Measurements from ENCODE around the gene ZIC2. TPM values are rescaled to one million over a fixed set of nuclear protein-coding genes. Genes with fewer than 3 reads are reported as not detected.

Gene ZIC2
- total RNA-seq, 1 experiment from 2014 or later = 426 TPM

- WGBS (ENCODE audit: extremely low coverage, insufficient read length, low lambda C conversion rate) = no CpG with 5 or more reads among the region's 4 CpGs
- no peaks in the 10 kb centered on the region; the same call in 1 of the 2 replicates for H3K4me1 ChIP-seq (ENCODE audit: insufficient read depth, low read length)
- H3K79me2 ChIP-seq (ENCODE audit: insufficient read depth, low read length) = no peaks in the 10 kb centered on the region
- H3K9me3 ChIP-seq (ENCODE audit: control insufficient read depth, low read depth, low read length) = no peaks in the 10 kb centered on the region
- H3K36me3 Mint-ChIP-seq (ENCODE audit: insufficient read depth in 1 of 3, low read depth in 3 of 3) = no peaks in the 10 kb centered on the region; a peak in 2 of 7 replicates
- H3K79me1 ChIP-seq (ENCODE audit: insufficient read depth, low read depth, low read length, poor library complexity, severe bottlenecking) = no peaks in the 10 kb centered on the region
- H3K27ac ChIP-seq (ENCODE audit: insufficient read length, low read depth, low read length) = no peak overlapping the region
- no peak overlapping the region for H3K4ac ChIP-seq (ENCODE audit: low read depth, low read length)
- no peak overlapping the region for H3K23ac ChIP-seq (ENCODE audit: insufficient read length, low read depth, low read length)
- no peak overlapping the region for H2AFZ ChIP-seq (ENCODE audit: low read length)
- no peaks in the 10 kb centered on the region for H3K27me3 ChIP-seq (ENCODE audit: insufficient read depth, low read length)
- no peaks in the 10 kb centered on the region for H3K9me3 Mint-ChIP-seq
- TF ChIP-seq, protein P1, sequence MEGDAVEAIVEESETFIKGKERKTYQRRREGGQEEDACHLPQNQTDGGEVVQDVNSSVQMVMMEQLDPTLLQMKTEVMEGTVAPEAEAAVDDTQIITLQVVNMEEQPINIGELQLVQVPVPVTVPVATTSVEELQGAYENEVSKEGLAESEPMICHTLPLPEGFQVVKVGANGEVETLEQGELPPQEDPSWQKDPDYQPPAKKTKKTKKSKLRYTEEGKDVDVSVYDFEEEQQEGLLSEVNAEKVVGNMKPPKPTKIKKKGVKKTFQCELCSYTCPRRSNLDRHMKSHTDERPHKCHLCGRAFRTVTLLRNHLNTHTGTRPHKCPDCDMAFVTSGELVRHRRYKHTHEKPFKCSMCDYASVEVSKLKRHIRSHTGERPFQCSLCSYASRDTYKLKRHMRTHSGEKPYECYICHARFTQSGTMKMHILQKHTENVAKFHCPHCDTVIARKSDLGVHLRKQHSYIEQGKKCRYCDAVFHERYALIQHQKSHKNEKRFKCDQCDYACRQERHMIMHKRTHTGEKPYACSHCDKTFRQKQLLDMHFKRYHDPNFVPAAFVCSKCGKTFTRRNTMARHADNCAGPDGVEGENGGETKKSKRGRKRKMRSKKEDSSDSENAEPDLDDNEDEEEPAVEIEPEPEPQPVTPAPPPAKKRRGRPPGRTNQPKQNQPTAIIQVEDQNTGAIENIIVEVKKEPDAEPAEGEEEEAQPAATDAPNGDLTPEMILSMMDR (conservative IDR thresholded peaks at IDR 0.05) = no peak
- no peaks in the 10 kb centered on the region for H3K23me2 ChIP-seq (ENCODE audit: insufficient read length, low read depth, low read length, poor library complexity, severe bottlenecking)
- H2BK5ac ChIP-seq (ENCODE audit: insufficient read length, low read length) = no peak overlapping the region
- no peak overlapping the region for H3T11ph ChIP-seq (ENCODE audit: low read length)
- no peak overlapping the region for H3K18ac ChIP-seq (ENCODE audit: insufficient read length, low read depth, low read length)
- no peak overlapping the region for H2BK120ac ChIP-seq (ENCODE audit: low read depth, low read length, poor library complexity, severe bottlenecking)
- no peak overlapping the region for H2BK15ac ChIP-seq (ENCODE audit: low read depth, low read length)
- no peak overlapping the region for H4K5ac ChIP-seq (ENCODE audit: insufficient read length, low read depth, low read length)
- no peak overlapping the region for H3K4me2 ChIP-seq (ENCODE audit: insufficient read depth, insufficient read length, low read length)
- H2AK5ac ChIP-seq (ENCODE audit: insufficient read length, low read length) = no peak overlapping the region
- H3K9ac ChIP-seq (ENCODE audit: extremely low read depth, insufficient read length, low read length) = no peak overlapping the region
- H4K91ac ChIP-seq (ENCODE audit: insufficient read length, low read depth, low read length) = no peak overlapping the region
- no peak overlapping the region for H3K14ac ChIP-seq (ENCODE audit: insufficient read depth, low read length)
- peaks cover 19 to 27% of the 10 kb centered on the region in 2 experiments for H3K4me1 Mint-ChIP-seq
- no peak overlapping the region for H2BK12ac ChIP-seq (ENCODE audit: insufficient read length, low read depth, low read length)
- H3K56ac ChIP-seq (ENCODE audit: insufficient read length, low read depth, low read length) = no peak overlapping the region
- no peak overlapping the region for H3K27ac Mint-ChIP-seq
- H3K4me3 Mint-ChIP-seq = no peak overlapping the region
- no peak for DNase-seq
- no peak overlapping the region for H4K8ac ChIP-seq (replicated peaks; ENCODE audit: insufficient read length, low read depth, low read length)
- H3K27me3 Mint-ChIP-seq (ENCODE audit: low read depth) = peaks cover 26% of the 10 kb centered on the region
- no peaks in the 10 kb centered on the region for H4K20me1 ChIP-seq (ENCODE audit: control insufficient read depth, insufficient read depth, insufficient read length)
- no peak overlapping the region for H2BK20ac ChIP-seq (ENCODE audit: low read depth, low read length, poor library complexity, severe bottlenecking)
These were observed 33.2 kb upstream of the ZIC2 start for GRCh38 chr13:99948411-99948810.

Data from H9 (cell line).